Neural cell (in vitro differentiated cells): ENCODE measurements around the gene GRIP1.

Experiments used
- CTCF ChIP-seq: fragments of 450-650 bp; IDR thresholded peaks from 2 replicates; pipeline ENCODE4 v1.5.1; 2014; ENCODE audit warnings: antibody characterized with exemption, mild to moderate bottlenecking, moderate library complexity; ENCODE audit not compliant: poor library complexity, severe bottlenecking
- RAD21 ChIP-seq: fragments of 450-650 bp; conservative IDR thresholded peaks from 2 replicates; pipeline ENCODE4 v1.6.1; 2014; ENCODE audit warnings: antibody characterized with exemption, mild to moderate bottlenecking, moderate library complexity
- REST ChIP-seq: IDR thresholded peaks from 2 replicates; pipeline ENCODE4 v1.6.1; 2012; ENCODE audit warnings: borderline replicate concordance
- SMC3 ChIP-seq: fragments of 450-650 bp; conservative IDR thresholded peaks from 2 replicates; pipeline ENCODE4 v1.6.1; 2014; ENCODE audit warnings: antibody characterized with exemption, mild to moderate bottlenecking, moderate library complexity; ENCODE audit not compliant: poor library complexity

- no peak for TF ChIP-seq CTCF
- TF ChIP-seq RAD21: no peak
- TF ChIP-seq SMC3: no peak
- TF ChIP-seq REST: no peak
These were observed 225.8 kb downstream of the GRIP1 start for GRCh38 chr12:66453120-66453519.
